H1 (cell line): ENCODE measurements around the gene TBC1D7. TPM values are rescaled to one million over a fixed set of nuclear protein-coding genes. Genes with fewer than 3 reads are reported as not detected.

Source experiments
- CTCF ChIA-PET: fragments of 300-600 bp; sonication (Branson Sonifier 250); formaldehyde crosslinking; loops from one replicate; lab custom pipeline; 2021; ENCODE audit not compliant: partially characterized antibody; lab: Charles Lee
- POLR2A ChIA-PET: fragments of 300-600 bp; sonication (Branson Sonifier 250); formaldehyde crosslinking; loops from one replicate; lab custom pipeline; 2021; ENCODE audit warnings: inconsistent platforms; ENCODE audit not compliant: partially characterized antibody; lab: Charles Lee
- DNase-seq, 2 experiments: peaks; one replicate each; pipeline versions ENCODE4 v3.0.0 to v3.0.0-alpha.2; 2010 to 2022; ENCODE audit warnings: low spot score in 2 of 2, low read depth in 1 of 2, mixed read lengths in 1 of 2
- FAIRE-seq: peaks from 2 replicates; lab custom pipeline; 2011; peaks lifted over from hg19 to GRCh38; lab: Jason Lieb, UNC
- H2AFZ ChIP-seq: 2 replicates; pipeline ENCODE4 v1.8.1; 2012; ENCODE audit warnings: low read length, inconsistent platforms
- H2AK5ac ChIP-seq: 2 replicates; pipeline ENCODE4 v1.6.1; 2013; ENCODE audit warnings: low read depth, low read length
- H2BK120ac ChIP-seq: replicated peaks from 2 replicates; pipeline ENCODE3; 2013; ENCODE audit warnings: low read depth, low read length, inconsistent platforms
- H2BK12ac ChIP-seq: 2 replicates; pipeline ENCODE4 v1.6.1; 2013; ENCODE audit warnings: low read depth, low read length
- H2BK15ac ChIP-seq: 2 replicates; pipeline ENCODE4 v1.6.1; 2013; ENCODE audit warnings: low read length
- H2BK20ac ChIP-seq: 2 replicates; pipeline ENCODE4 v1.6.1; 2013; ENCODE audit warnings: low read length
- H2BK5ac ChIP-seq: 2 replicates; pipeline ENCODE4 v1.6.1; 2013; ENCODE audit warnings: low read depth, low read length
- H3K14ac ChIP-seq: 2 replicates; pipeline ENCODE4 v1.6.1; 2013; ENCODE audit warnings: inconsistent platforms; ENCODE audit not compliant: insufficient read length
- H3K18ac ChIP-seq: 2 replicates; pipeline ENCODE4 v1.6.1; 2013; ENCODE audit warnings: low read length; ENCODE audit errors: extremely low read depth
- H3K23ac ChIP-seq: 2 replicates; pipeline ENCODE4 v1.6.1; 2013; ENCODE audit warnings: inconsistent platforms; ENCODE audit not compliant: insufficient read length
- H3K23me2 ChIP-seq: 2 replicates; pipeline ENCODE4 v1.6.1; 2013; ENCODE audit warnings: low read depth, low read length
- H3K27ac ChIP-seq: 2 replicates; pipeline ENCODE4 v1.6.1; 2011; ENCODE audit warnings: low read depth, low read length, inconsistent platforms
- H3K27me3 ChIP-seq, 4 experiments: replicated peaks in 1 of 4; 1 replicate in 1 of 4; 2 replicates in 3 of 4; pipeline versions ENCODE4 v1.6.1 to v1.8.1; 2011 to 2013; ENCODE audit warnings: low read length in 3 of 4, mild to moderate bottlenecking in 3 of 4, inconsistent platforms in 2 of 4, mixed read lengths in 2 of 4, moderate library complexity in 1 of 4; ENCODE audit not compliant: control insufficient read depth in 3 of 4, insufficient read depth in 3 of 4; ENCODE audit errors: extremely low read depth in 1 of 4
- H3K36me3 ChIP-seq, 4 experiments: 2 replicates each; pipeline versions ENCODE4 v1.6.1 to v1.8.1; 2011 to 2013; ENCODE audit warnings: mild to moderate bottlenecking in 4 of 4, low read length in 3 of 4, moderate library complexity in 2 of 4, control low read depth in 1 of 4, inconsistent platforms in 1 of 4; ENCODE audit not compliant: insufficient read depth in 4 of 4, control insufficient read depth in 2 of 4
- H3K4ac ChIP-seq: replicated peaks from 2 replicates; pipeline ENCODE3; 2013; ENCODE audit warnings: low read length, low read depth, mixed read lengths, inconsistent platforms; ENCODE audit not compliant: insufficient read length
- H3K4me1 ChIP-seq, 4 experiments: replicated peaks in 1 of 4; 1 replicate in 1 of 4; 2 replicates in 3 of 4; pipeline versions ENCODE4 v1.6.1 to v1.8.1; 2011 to 2013; ENCODE audit warnings: low read length in 3 of 4, inconsistent platforms in 2 of 4, mixed read lengths in 1 of 4; ENCODE audit not compliant: insufficient read depth in 4 of 4, control insufficient read depth in 3 of 4
- H3K4me2 ChIP-seq, 2 experiments: 2 replicates each; pipeline versions ENCODE4 v1.6.1 to v1.8.1; 2011 to 2013; ENCODE audit warnings: low read depth in 2 of 2, low read length in 2 of 2, control low read depth in 1 of 2, inconsistent platforms in 1 of 2, mild to moderate bottlenecking in 1 of 2; ENCODE audit not compliant: insufficient read depth in 1 of 2
- H3K4me3 ChIP-seq, 4 experiments: fragments of 200-600, 300-600 bp in 1 of 4; sonication (generic), shearing (Covaris generic), sonication (Bioruptor Twin) in 1 of 4; 2 replicates each; pipeline versions ENCODE4 v1.5.1 to v1.8.1; 2011 to 2016; ENCODE audit warnings: low read length in 4 of 4, low read depth in 3 of 4, control low read depth in 2 of 4, inconsistent platforms in 2 of 4, mild to moderate bottlenecking in 2 of 4, mixed read lengths in 1 of 4, moderate library complexity in 1 of 4; ENCODE audit not compliant: insufficient read depth in 2 of 4; ENCODE audit errors: extremely low read depth in 1 of 4
- H3K56ac ChIP-seq: replicated peaks from 2 replicates; pipeline ENCODE3; 2013; ENCODE audit warnings: low read depth, mild to moderate bottlenecking, mixed read lengths, low read length, inconsistent platforms; ENCODE audit not compliant: insufficient read length
- H3K79me1 ChIP-seq: 2 replicates; pipeline ENCODE4 v1.6.1; 2013; ENCODE audit warnings: low read depth, low read length, control low read depth
- H3K79me2 ChIP-seq, 2 experiments: 2 replicates each; pipeline versions ENCODE4 v1.6.1 to v1.8.1; 2012 to 2013; ENCODE audit warnings: low read length in 2 of 2, mild to moderate bottlenecking in 2 of 2, inconsistent platforms in 1 of 2; ENCODE audit not compliant: insufficient read depth in 2 of 2, control insufficient read depth in 1 of 2
- H3K9ac ChIP-seq, 4 experiments: replicated peaks in 1 of 4; 1 replicate in 1 of 4; 2 replicates in 3 of 4; pipeline versions ENCODE4 v1.6.1 to v1.8.1; 2011 to 2013; ENCODE audit warnings: low read depth in 3 of 4, low read length in 3 of 4, control low read depth in 2 of 4, mild to moderate bottlenecking in 2 of 4, moderate library complexity in 2 of 4, inconsistent platforms in 1 of 4; ENCODE audit errors: extremely low read depth in 1 of 4
- H3K9me3 ChIP-seq, 2 experiments: 2 replicates each; pipeline versions ENCODE4 v1.6.1 to v1.8.1; 2012 to 2013; ENCODE audit warnings: mild to moderate bottlenecking in 2 of 2, moderate library complexity in 2 of 2, control low read depth in 1 of 2, inconsistent platforms in 1 of 2, low read depth in 1 of 2, low read length in 1 of 2, mixed read lengths in 1 of 2; ENCODE audit not compliant: insufficient read depth in 2 of 2
- H4K20me1 ChIP-seq, 2 experiments: replicated peaks in 1 of 2; 2 replicates each; pipeline versions ENCODE3 to v1.8.1; 2011 to 2013; ENCODE audit warnings: inconsistent platforms in 2 of 2, low read length in 2 of 2, mild to moderate bottlenecking in 1 of 2; ENCODE audit not compliant: insufficient read depth in 2 of 2, control insufficient read depth in 1 of 2
- H4K5ac ChIP-seq: 2 replicates; pipeline ENCODE4 v1.6.1; 2013; ENCODE audit warnings: low read length, low read depth, mixed read lengths, inconsistent platforms; ENCODE audit not compliant: insufficient read length
- H4K8ac ChIP-seq: 2 replicates; pipeline ENCODE4 v1.8.0; 2013; ENCODE audit warnings: mild to moderate bottlenecking, moderate library complexity, low read length, inconsistent platforms; ENCODE audit not compliant: insufficient read depth; ENCODE audit errors: extremely low read depth
- H4K91ac ChIP-seq: replicated peaks from 2 replicates; pipeline ENCODE3; 2013; ENCODE audit warnings: low read length, mixed read lengths, inconsistent platforms; ENCODE audit not compliant: insufficient read length
- POLR2A ChIP-seq, 2 experiments: IDR thresholded peaks; 1 replicate in 1 of 2; 2 replicates in 1 of 2; pipeline ENCODE4 v1.6.1; 2011; ENCODE audit warnings: low read depth in 2 of 2, low read length in 2 of 2, mild to moderate bottlenecking in 2 of 2; ENCODE audit errors: control extremely low read depth in 1 of 2
- SP1 ChIP-seq: IDR thresholded peaks from 2 replicates; pipeline ENCODE4 v1.6.1; 2011; ENCODE audit warnings: low read depth, low read length
- SRF ChIP-seq: IDR thresholded peaks from 2 replicates; pipeline ENCODE4 v1.6.1; 2011; ENCODE audit warnings: mild to moderate bottlenecking, low read depth, low read length, moderate library complexity
- YY1 ChIP-seq: IDR thresholded peaks from 2 replicates; pipeline ENCODE4 v1.6.1; 2011; ENCODE audit warnings: low read depth, mild to moderate bottlenecking, low read length
- WGBS, 2 experiments: shearing (Covaris generic) in 1 of 2; methylation state at CpG; one replicate each; pipeline versions ENCODE4 v1.1.6 to v1.1.7; 2013 to 2015; ENCODE audit warnings: low lambda C conversion rate in 2 of 2, mixed read lengths in 2 of 2, inconsistent platforms in 1 of 2, low coverage in 1 of 2, missing lambda C conversion rate in 1 of 2; ENCODE audit not compliant: insufficient replicate concordance in 2 of 2, insufficient coverage in 1 of 2, insufficient read length in 1 of 2; ENCODE audit errors: extremely low coverage in 1 of 2, missing lambda C conversion rate in 1 of 2; 5-methylcytosine and 5-hydroxymethylcytosine counted together
- polyA plus RNA-seq, 7 experiments: library from polyadenylated mRNA; depleted of rRNA in 3 of 7; stranded (reverse) in 5 of 7; unstranded in 2 of 7; fragments of >200 nt in 5 of 7; fragments of 200-250 nt in 2 of 7; gene quantifications; 1 replicate in 5 of 7; 2 replicates in 1 of 7; 4 replicates in 1 of 7; pipeline versions ENCODE4 v1.2.1 to v1.2.3, GENCODE V29; 2011 to 2013; ENCODE audit warnings: missing spikeins in 2 of 7, mixed read lengths in 2 of 7
- total RNA-seq: library from RNA; stranded (reverse); fragmentation: NEBNext Ultra II Directional; extraction: Animal tissue kit (Norgen Biotek cat#: 25700); gene quantifications from 2 replicates; pipeline ENCODE4 v1.2.1, GENCODE V29; 2021
- TF ChIP-seq, protein P1 (sequence below): IDR thresholded peaks from 2 replicates; pipeline ENCODE4 v1.6.1; 2011; ENCODE audit warnings: low read depth, mild to moderate bottlenecking, low read length; ENCODE audit not compliant: insufficient read depth
- TF ChIP-seq, protein P2 (sequence below): IDR thresholded peaks from 2 replicates; pipeline ENCODE4 v1.6.1; 2012; ENCODE audit warnings: inconsistent platforms

The TBC1D7 gene
- total and polyA plus RNA-seq, 2 of the 8 experiments (the other 6 are each of a cell fraction or from before 2014, with no cell fraction given), result 46.1 to 55.2 TPM

DNA sequence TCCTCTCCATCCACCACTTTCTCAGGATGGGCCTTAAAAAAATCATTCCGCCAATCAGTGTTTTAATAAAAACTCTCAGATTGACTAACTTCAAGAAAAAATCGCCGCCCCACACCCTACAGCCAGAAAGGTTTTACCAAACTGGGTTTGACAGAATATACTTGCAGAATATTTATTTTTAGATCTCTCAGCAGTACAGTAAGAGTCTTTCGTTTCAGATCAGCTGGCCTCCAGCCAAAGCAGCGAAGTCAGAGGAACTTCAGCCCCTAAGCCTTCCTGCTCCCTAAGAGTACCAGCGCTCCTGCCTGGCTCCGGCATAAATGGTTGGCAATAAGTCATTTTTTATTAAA, 24.7 kb downstream of the TBC1D7 start:
- Histone ChIP-seq H3K79me1 (0 out of 2 replicates have a peak, but pooled peaks cover 3% of the 10 kb centered on the region), H3K4ac (no peak overlapping the region), H3K4me3 (no peak overlapping the region), H3K36me3 (peaks cover 15 to 65% (median 56%) of the 10 kb centered on the region in 4 experiments; a peak in 7 of 8 replicates), H3K56ac (no peak overlapping the region), H3K9ac (no peak overlapping the region), H3K4me1 (no peaks in the 10 kb centered on the region), H3K23me2 (no peaks in the 10 kb centered on the region), H2BK5ac (no peak overlapping the region), H2BK15ac (no peak overlapping the region), H2BK12ac (no peak overlapping the region), H3K18ac (no peak overlapping the region), H3K14ac (no peak overlapping the region), H4K20me1 (peaks cover 4 to 10% of the 10 kb centered on the region in 2 experiments), H2AFZ (no peak overlapping the region), H3K79me2 (no peaks in the 10 kb centered on the region), H2BK120ac (no peak overlapping the region), H2AK5ac (no peak overlapping the region), H2BK20ac (no peak overlapping the region), H4K5ac (no peak overlapping the region), H3K9me3 (no peaks in the 10 kb centered on the region), H3K4me2 (no peak overlapping the region), H3K23ac (no peak overlapping the region), H3K27ac (no peak overlapping the region), H4K91ac (no peak overlapping the region), H3K27me3 (no peaks in the 10 kb centered on the region), H4K8ac (no peak overlapping the region; the same call in 1 of the 2 replicates)
- TF ChIP-seq SP1 (no peak), SRF (no peak), YY1 (no peak), POLR2A (IDR thresholded peaks at IDR 0.05; ENCODE audit: control extremely low read depth in 1 of 2, low read depth in 2 of 2, low read length in 2 of 2) (no peak)
- TF ChIP-seq, protein P1, sequence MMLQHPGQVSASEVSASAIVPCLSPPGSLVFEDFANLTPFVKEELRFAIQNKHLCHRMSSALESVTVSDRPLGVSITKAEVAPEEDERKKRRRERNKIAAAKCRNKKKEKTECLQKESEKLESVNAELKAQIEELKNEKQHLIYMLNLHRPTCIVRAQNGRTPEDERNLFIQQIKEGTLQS, result no peak
- TF ChIP-seq, protein P2, sequence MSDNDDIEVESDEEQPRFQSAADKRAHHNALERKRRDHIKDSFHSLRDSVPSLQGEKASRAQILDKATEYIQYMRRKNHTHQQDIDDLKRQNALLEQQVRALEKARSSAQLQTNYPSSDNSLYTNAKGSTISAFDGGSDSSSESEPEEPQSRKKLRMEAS, result no peak
- ChIA-PET CTCF (no interaction called here), POLR2A (interaction anchor here (1.3 to 2.1 kb wide), 2 partner anchors 10 to 25 kb away, joined by 4 to 6 read pairs; partner anchors contain the start of gene TBC1D7)
- WGBS, 2 experiments, result 88% methylated on average over 7 of the region's 7 CpGs; no CpG with 5 or more reads in 1 of the 2 experiments
- peak in 1 of 2 experiments; percentile 24 for DNase-seq
- no peak for FAIRE-seq
